ENCODE data around the gene SPTBN2. TPM values are rescaled to one million over a fixed set of nuclear protein-coding genes. Genes with fewer than 3 reads are reported as not detected.

Gene SPTBN2
- total RNA-seq, 2 experiments from 2014 or later: not detected

- H3K36me3 ChIP-seq (ENCODE audit: insufficient read depth, low read length): no peaks in the 10 kb centered on the region
- H3K4me3 ChIP-seq (ENCODE audit: low read length): peak within 1 kb of the TSS; percentile 92
- Mint-ChIP-seq H3K4me3 (peak within 1 kb of the TSS; percentile 98), H3K36me3 (ENCODE audit: low read depth) (peaks cover 23% of the 10 kb centered on the region), H3K27me3 (no peaks in the 10 kb centered on the region), H3K9me3 (no peaks in the 10 kb centered on the region), H3K27ac (peak within 1 kb of the TSS; percentile 98), H3K4me1 (ENCODE audit: low read depth) (peaks cover 49% of the 10 kb centered on the region)
- peaks cover 32% of the 10 kb centered on the region for H3K4me1 ChIP-seq (ENCODE audit: insufficient read depth, low read length)
- no peaks in the 10 kb centered on the region for H3K27me3 ChIP-seq (ENCODE audit: control insufficient read depth in 1 of 2, insufficient read depth in 2 of 2, low read length in 2 of 2)
- peak; percentile 91 to 99 (median 94) for DNase-seq
- no peaks in the 10 kb centered on the region for H3K9me3 ChIP-seq (ENCODE audit: control insufficient read depth in 1 of 2, insufficient read depth in 1 of 2, low read length in 2 of 2)
- ChIA-PET CTCF (interaction anchor here (0.6 to 5.1 kb wide), 33 partner anchors 10 to 441 kb away, joined by 3 to 75 read pairs (median 6); partner anchors contain the start of genes ACTN3, CCDC87, CCS and DPP3), POLR2A (interaction anchor here (0.6 to 3.5 kb wide), 43 partner anchors 8 to 1063 kb away, joined by 3 to 110 read pairs (median 5); partner anchors contain the start of genes ACTN3, BBS1, CCDC87 and CCS)
- ATAC-seq (ENCODE audit: poor library complexity): peak; percentile 78
- TF ChIP-seq CTCF (IDR thresholded peaks at IDR 0.05): no peak
- H3K27ac ChIP-seq (ENCODE audit: low read depth in 1 of 2, low read length in 2 of 2): peak within 1 kb of the TSS; percentile 98 to 99
- intact Hi-C loops (cut with DNase I, micrococcal nuclease): loop anchor here (1.0 to 5.0 kb wide), 8 partner anchors 39 to 269 kb away; partner anchors contain the start of genes DPP3 (in 2 of the 2), RBM14 (in 2 of the 2), RBM4 (in 2 of the 2) and CCDC87 (in 1 of the 2)
Measured at GRCh38 chr11:66677599-66678375, 51.2 kb downstream of the SPTBN2 start, which contains the start of gene RBM4B. Gene RBM4B, minus strand, starts transcription at chr11:66677887. Its CDS starts 808 bp downstream, at chr11:66677079.

- DNase-seq (no peak), ATAC-seq (ENCODE audit: poor library complexity) (no peak)
- Histone ChIP-seq H3K9me3 (ENCODE audit: control insufficient read depth in 1 of 2, insufficient read depth in 1 of 2, low read length in 2 of 2) (no peaks in the 10 kb centered on the region), H3K36me3 (ENCODE audit: insufficient read depth, low read length) (no peaks in the 10 kb centered on the region), H3K27ac (ENCODE audit: low read depth in 1 of 2, low read length in 2 of 2) (peak overlapping the region; percentile 98 to 99), H3K27me3 (ENCODE audit: control insufficient read depth in 1 of 2, insufficient read depth in 2 of 2, low read length in 2 of 2) (no peaks in the 10 kb centered on the region), H3K4me1 (ENCODE audit: insufficient read depth, low read length) (peaks cover 32% of the 10 kb centered on the region), H3K4me3 (ENCODE audit: low read length) (peak overlapping the region; percentile 92)
- CTCF ChIA-PET: interaction anchor here (1.2 to 5.1 kb wide), 11 partner anchors 17 to 442 kb away, joined by 3 to 75 read pairs (median 13); partner anchors contain the start of genes CCDC87, CCS, DPP3 and KDM2A
- Mint-ChIP-seq H3K4me3 (peak overlapping the region; percentile 98), H3K9me3 (no peaks in the 10 kb centered on the region), H3K27ac (peak overlapping the region; percentile 98), H3K4me1 (ENCODE audit: low read depth) (peaks cover 51% of the 10 kb centered on the region), H3K27me3 (no peaks in the 10 kb centered on the region), H3K36me3 (ENCODE audit: low read depth) (peaks cover 23% of the 10 kb centered on the region)
- POLR2A ChIA-PET: interaction anchor here (0.7 to 3.5 kb wide), 33 partner anchors 9 to 1062 kb away, joined by 3 to 110 read pairs (median 8); partner anchors contain the start of genes ACTN3, BBS1, CCDC87 and CCS
- TF ChIP-seq CTCF (IDR thresholded peaks at IDR 0.05): no peak
- intact Hi-C loops (cut with DNase I, micrococcal nuclease): loop anchor here (1.0 to 5.0 kb wide), 6 partner anchors 39 to 255 kb away; partner anchors contain the start of genes DPP3 (in 2 of the 2), RBM4 (in 2 of the 2), CCDC87 (in 1 of the 2) and CCS (in 1 of the 2)
Measured at GRCh38 chr11:66676931-66677598, 52.0 kb downstream of the SPTBN2 start.

All from CD4-positive, alpha-beta T cell (primary cell).